Neural progenitor cell (in vitro differentiated cells): ENCODE data around the gene MUSTN1. TPM values are rescaled to one million over a fixed set of nuclear protein-coding genes. Genes with fewer than 3 reads are reported as not detected.
A peak's percentile ranks its signal among the peaks of the same experiment; 100 is the strongest.

ENCODE experiments used
- DNase-seq: peaks from one replicate; pipeline ENCODE4 v3.0.0-alpha.2; 2016; ENCODE audit warnings: low spot score
- H2AFZ ChIP-seq: fragments of 200-600 bp; sonication (generic); replicated peaks from 2 replicates; pipeline ENCODE4 v1.6.1; 2016; ENCODE audit warnings: antibody characterized with exemption
- H3F3A ChIP-seq: fragments of 200-600 bp; sonication (generic); 2 replicates; pipeline ENCODE4 v1.6.1; 2016; ENCODE audit warnings: antibody characterized with exemption, low read depth
- H3K27ac ChIP-seq: fragments of 200-600 bp; sonication (generic); 2 replicates; pipeline ENCODE4 v1.5.1; 2016; ENCODE audit warnings: mild to moderate bottlenecking
- H3K27me3 ChIP-seq: fragments of 200-600 bp; sonication (generic); 2 replicates; pipeline ENCODE4 v1.6.1; 2016; ENCODE audit warnings: mild to moderate bottlenecking, moderate library complexity
- H3K36me3 ChIP-seq: fragments of 200-600 bp; sonication (generic); 2 replicates; pipeline ENCODE4 v1.5.1; 2016
- H3K4me1 ChIP-seq: fragments of 200-600 bp; sonication (generic); 2 replicates; pipeline ENCODE4 v1.6.1; 2016; ENCODE audit warnings: mixed run types
- H3K4me2 ChIP-seq: fragments of 200-600 bp; sonication (generic); 2 replicates; pipeline ENCODE4 v1.6.1; 2016
- H3K4me3 ChIP-seq: fragments of 200-600 bp; sonication (generic); 2 replicates; pipeline ENCODE4 v1.5.1; 2016
- H3K79me2 ChIP-seq: fragments of 200-600 bp; sonication (generic); 2 replicates; pipeline ENCODE4 v1.6.1; 2016; ENCODE audit warnings: low read depth
- H3K9ac ChIP-seq: fragments of 200-600 bp; sonication (generic); 2 replicates; pipeline ENCODE4 v1.6.1; 2016
- H3K9me3 ChIP-seq: fragments of 200-600 bp; sonication (generic); 2 replicates; pipeline ENCODE4 v1.5.1; 2016; ENCODE audit warnings: low read depth
- H4K20me1 ChIP-seq: fragments of 200-600 bp; sonication (generic); 2 replicates; pipeline ENCODE4 v1.6.1; 2016; ENCODE audit warnings: low read depth
- H3K27ac Mint-ChIP-seq: 3 replicates; pipeline ENCODE4 v1.8.0; 2021; ENCODE audit warnings: mixed read lengths
- H3K27me3 Mint-ChIP-seq: 2 replicates; pipeline ENCODE4 v1.8.0; 2022; ENCODE audit warnings: low read depth, mild to moderate bottlenecking, inconsistent platforms, moderate library complexity, mixed read lengths; ENCODE audit not compliant: insufficient read depth
- H3K36me3 Mint-ChIP-seq: 3 replicates; pipeline ENCODE4 v1.8.0; 2021; ENCODE audit warnings: mixed read lengths
- H3K4me1 Mint-ChIP-seq: 3 replicates; pipeline ENCODE4 v1.8.0; 2021; ENCODE audit warnings: mixed read lengths
- H3K4me3 Mint-ChIP-seq: 3 replicates; pipeline ENCODE4 v1.8.0; 2021; ENCODE audit warnings: mild to moderate bottlenecking, moderate library complexity, mixed read lengths
- H3K9me3 Mint-ChIP-seq: 3 replicates; pipeline ENCODE4 v1.8.0; 2020; ENCODE audit warnings: mixed read lengths
- CTCF ChIP-seq: fragments of 200-600 bp; sonication (generic); IDR thresholded peaks from 2 replicates; pipeline ENCODE4 v1.5.1; 2017; ENCODE audit warnings: antibody characterized with exemption, mild to moderate bottlenecking
- EZH2 ChIP-seq: fragments of 200-600 bp; sonication (generic); IDR thresholded peaks from 2 replicates; pipeline ENCODE4 v1.6.1; 2017; ENCODE audit warnings: antibody characterized with exemption, mild to moderate bottlenecking, moderate library complexity
- EZH2phosphoT487 ChIP-seq: fragments of 200-600 bp; sonication (generic); IDR thresholded peaks from 2 replicates; pipeline ENCODE4 v1.6.1; 2017; ENCODE audit warnings: antibody characterized with exemption
- total RNA-seq: library from RNA; depleted of rRNA; stranded (reverse); fragments of >200 nt; gene quantifications from 2 replicates; pipeline ENCODE4 v1.2.3, GENCODE V29; 2015; ENCODE audit warnings: low replicate concordance

Gene MUSTN1
- total RNA-seq, 1 donor from 2014 or later: 2.0 TPM

- Histone ChIP-seq H4K20me1 (no peaks in the 10 kb centered on the region), H3F3A (no peaks in the 10 kb centered on the region), H3K27me3 (no peaks in the 10 kb centered on the region), H3K4me2 (no peak within 1 kb of the TSS), H3K27ac (no peak within 1 kb of the TSS), H3K36me3 (no peaks in the 10 kb centered on the region), H3K4me3 (no peak within 1 kb of the TSS), H3K9ac (no peak within 1 kb of the TSS), H2AFZ (no peak within 1 kb of the TSS), H3K9me3 (no peaks in the 10 kb centered on the region), H3K79me2 (no peaks in the 10 kb centered on the region), H3K4me1 (no peaks in the 10 kb centered on the region)
- Mint-ChIP-seq H3K27ac (no peak within 1 kb of the TSS), H3K27me3 (no peaks in the 10 kb centered on the region), H3K36me3 (no peaks in the 10 kb centered on the region), H3K4me3 (no peak within 1 kb of the TSS), H3K9me3 (no peaks in the 10 kb centered on the region), H3K4me1 (peaks cover 18% of the 10 kb centered on the region)
- TF ChIP-seq EZH2 (no peak), CTCF (no peak), EZH2phosphoT487 (no peak)
- no peak for DNase-seq
Measured at GRCh38 chr3:52794612-52795099, 40.2 kb downstream of the MUSTN1 start, which contains the start of gene ITIH3. ITIH3 (plus strand) TSS chr3:52794796; CDS start chr3:52794804, 8 bp downstream.

- Histone ChIP-seq H4K20me1 (no peaks in the 10 kb centered on the region), H3K9me3 (no peaks in the 10 kb centered on the region), H3K27ac (no peak overlapping the region), H3K4me3 (no peak overlapping the region), H3K36me3 (no peaks in the 10 kb centered on the region), H3K9ac (no peak overlapping the region), H3K4me2 (no peak overlapping the region), H3K79me2 (no peaks in the 10 kb centered on the region), H3K27me3 (no peaks in the 10 kb centered on the region), H3K4me1 (no peaks in the 10 kb centered on the region), H3F3A (no peaks in the 10 kb centered on the region), H2AFZ (no peak overlapping the region)
- TF ChIP-seq EZH2phosphoT487 (no peak), CTCF (no peak), EZH2 (no peak)
- Mint-ChIP-seq H3K4me3 (no peak overlapping the region), H3K4me1 (peaks cover 21% of the 10 kb centered on the region), H3K27me3 (no peaks in the 10 kb centered on the region), H3K9me3 (no peaks in the 10 kb centered on the region), H3K27ac (no peak overlapping the region), H3K36me3 (no peaks in the 10 kb centered on the region)
- no peak for DNase-seq
Measured at GRCh38 chr3:52793702-52794611, 40.9 kb downstream of the MUSTN1 start.

GRCh38 chr3:52792961-52793695, 41.7 kb downstream of the MUSTN1 start:
- H3K27ac ChIP-seq: no peak overlapping the region

More at GRCh38 chr3:52792961-52793695, 41.7 kb downstream of the MUSTN1 start:
- H3F3A ChIP-seq: no peaks in the 10 kb centered on the region
- H3K36me3 ChIP-seq: no peaks in the 10 kb centered on the region
- H3K4me3 ChIP-seq: no peak overlapping the region
- TF ChIP-seq CTCF (no peak), EZH2 (no peak), EZH2phosphoT487 (no peak)
- H3K9me3 ChIP-seq: no peaks in the 10 kb centered on the region
- H3K4me1 ChIP-seq: no peaks in the 10 kb centered on the region
- Mint-ChIP-seq H3K4me1 (peaks cover 21% of the 10 kb centered on the region), H3K36me3 (no peaks in the 10 kb centered on the region), H3K9me3 (no peaks in the 10 kb centered on the region), H3K4me3 (no peak overlapping the region), H3K27ac (peak overlapping the region; percentile 94), H3K27me3 (no peaks in the 10 kb centered on the region)
- H2AFZ ChIP-seq: no peak overlapping the region
- no peak overlapping the region for H3K9ac ChIP-seq
- H3K27me3 ChIP-seq: no peaks in the 10 kb centered on the region
- H3K4me2 ChIP-seq: no peak overlapping the region
- DNase-seq: no peak
- H4K20me1 ChIP-seq: no peaks in the 10 kb centered on the region
- H3K79me2 ChIP-seq: no peaks in the 10 kb centered on the region
